Activated CD4-positive, alpha-beta T cell treated with anti-CD3 and anti-CD28 coated beads for 36 hours (primary cell): ENCODE results near the gene DRC1. TPM values are rescaled to one million over a fixed set of nuclear protein-coding genes. Genes with fewer than 3 reads are reported as not detected.

Experiments used
- ATAC-seq: fragments of 200-7000 bp; cut with Tn5 transposase; one replicate; pipeline ENCODE4 v1.10.0; 2021; ENCODE audit warnings: mild to moderate bottlenecking, moderate library complexity
- CTCF ChIA-PET: fragments of 350-600 bp; sonication (Branson Sonifier 250); formaldehyde crosslinking; loops from one replicate; lab custom pipeline; 2021; ENCODE audit warnings: antibody characterized with exemption; lab: Charles Lee
- POLR2A ChIA-PET: fragments of 350-600 bp; sonication (Branson Sonifier 250); formaldehyde crosslinking; loops from one replicate; lab custom pipeline; 2021; ENCODE audit warnings: antibody characterized with exemption, inconsistent platforms; lab: Charles Lee
- DNase-seq: peaks from one replicate; pipeline ENCODE4 v3.0.0-alpha.2; 2020
- H3K27ac Mint-ChIP-seq: one replicate; pipeline ENCODE4 v1.8.0; 2021; ENCODE audit warnings: mixed read lengths
- H3K27me3 Mint-ChIP-seq: one replicate; pipeline ENCODE4 v1.8.0; 2021; ENCODE audit warnings: mixed read lengths
- H3K36me3 Mint-ChIP-seq: one replicate; pipeline ENCODE4 v1.8.0; 2021; ENCODE audit warnings: low read depth, mixed read lengths
- H3K4me1 Mint-ChIP-seq: one replicate; pipeline ENCODE4 v1.8.0; 2021; ENCODE audit warnings: mixed read lengths
- H3K4me3 Mint-ChIP-seq: one replicate; pipeline ENCODE4 v1.8.0; 2021; ENCODE audit warnings: mild to moderate bottlenecking, moderate library complexity, mixed read lengths
- H3K9me3 Mint-ChIP-seq: one replicate; pipeline ENCODE4 v1.8.0; 2021; ENCODE audit warnings: low read depth, mixed read lengths
- intact Hi-C, 2 experiments: fragments of 100-400 bp; cut with DNase I in 1 of 2; cut with micrococcal nuclease in 1 of 2; formaldehyde crosslinking; loops; one replicate each; pipeline versions ENCODE4 v1.14.2 to v1.15.1; 2022 to 2024; cut with DNase I, micrococcal nuclease
- total RNA-seq, 2 experiments: library from RNA; stranded (reverse); gene quantifications; one replicate each; pipeline ENCODE4 v1.2.3, GENCODE V29; 2021

The DRC1 gene
- total RNA-seq, 2 experiments from 2014 or later: not detected

- DNase-seq (no peak), ATAC-seq (no peak)
- ChIA-PET CTCF (interaction anchor here (0.6 kb wide), 1 partner anchor 289 kb away, joined by 4 read pairs; no protein-coding TSS in a partner anchor), POLR2A (no interaction called here)
- H3K27ac Mint-ChIP-seq: no peak overlapping the region
- intact Hi-C loops: no loop called here
- peaks cover 2% of the 10 kb centered on the region for H3K36me3 Mint-ChIP-seq
- no peaks in the 10 kb centered on the region for H3K27me3 Mint-ChIP-seq
- peaks cover 6% of the 10 kb centered on the region for H3K4me1 Mint-ChIP-seq
- peaks cover 12% of the 10 kb centered on the region for H3K9me3 Mint-ChIP-seq
- no peak overlapping the region for H3K4me3 Mint-ChIP-seq
Measured at GRCh38 chr2:26472821-26473655, 71.3 kb downstream of the DRC1 start.

- no peak overlapping the region for H3K27ac Mint-ChIP-seq
- H3K36me3 Mint-ChIP-seq: no peaks in the 10 kb centered on the region
- ChIA-PET POLR2A (no interaction called here), CTCF (interaction anchor here (0.7 kb wide), 1 partner anchor 321 kb away, joined by 3 read pairs; no protein-coding TSS in a partner anchor)
- H3K4me1 Mint-ChIP-seq: peaks cover 6% of the 10 kb centered on the region
- H3K9me3 Mint-ChIP-seq: peaks cover 10% of the 10 kb centered on the region
- H3K4me3 Mint-ChIP-seq: no peak overlapping the region
- intact Hi-C loops: no loop called here
- H3K27me3 Mint-ChIP-seq: no peaks in the 10 kb centered on the region
- DNase-seq (no peak), ATAC-seq (no peak)
Measured at GRCh38 chr2:26473796-26474195, 72.1 kb downstream of the DRC1 start.

GRCh38 chr2:26474261-26474785, 72.6 kb downstream of the DRC1 start:
- intact Hi-C loops: no loop called here
- no peaks in the 10 kb centered on the region for H3K27me3 Mint-ChIP-seq
- ATAC-seq (no peak), DNase-seq (no peak)
- no peak overlapping the region for H3K27ac Mint-ChIP-seq
- H3K9me3 Mint-ChIP-seq: peaks cover 8% of the 10 kb centered on the region
- ChIA-PET CTCF (interaction anchor here (0.7 kb wide), 1 partner anchor 322 kb away, joined by 3 read pairs; no protein-coding TSS in a partner anchor), POLR2A (no interaction called here)
- H3K36me3 Mint-ChIP-seq: no peaks in the 10 kb centered on the region
- no peak overlapping the region for H3K4me3 Mint-ChIP-seq
- peaks cover 6% of the 10 kb centered on the region for H3K4me1 Mint-ChIP-seq

- Mint-ChIP-seq H3K27me3 (no peaks in the 10 kb centered on the region), H3K9me3 (peaks cover 1% of the 10 kb centered on the region), H3K36me3 (no peaks in the 10 kb centered on the region), H3K4me3 (no peak overlapping the region), H3K27ac (no peak overlapping the region), H3K4me1 (peaks cover 6% of the 10 kb centered on the region)
- ATAC-seq: no peak
- ChIA-PET CTCF (no interaction called here), POLR2A (interaction anchor here (0.6 kb wide), 1 partner anchor 204 kb away, joined by 3 read pairs; no protein-coding TSS in a partner anchor)
- intact Hi-C loops: no loop called here
- DNase-seq: no peak
Measured at GRCh38 chr2:26475037-26475436, 73.3 kb downstream of the DRC1 start.

GRCh38 chr2:26475832-26476501, 74.2 kb downstream of the DRC1 start:
- intact Hi-C loops: no loop called here
- POLR2A ChIA-PET: interaction anchor here (0.6 kb wide), 1 partner anchor 205 kb away, joined by 3 read pairs; no protein-coding TSS in a partner anchor

GRCh38 chr2:26477126-26477910, 75.6 kb downstream of the DRC1 start:
- Mint-ChIP-seq H3K36me3 (no peaks in the 10 kb centered on the region), H3K4me3 (peak overlapping the region; percentile 22), H3K9me3 (no peaks in the 10 kb centered on the region), H3K4me1 (peaks cover 6% of the 10 kb centered on the region), H3K27me3 (no peaks in the 10 kb centered on the region), H3K27ac (peak overlapping the region; percentile 14)
- intact Hi-C loops: no loop called here
- DNase-seq: peak; percentile 50
- ChIA-PET POLR2A (no interaction called here), CTCF (interaction anchor here (0.5 to 0.7 kb wide), 2 partner anchors 8 to 333 kb away, joined by 3 read pairs; no protein-coding TSS in a partner anchor)
- peak; percentile 91 for ATAC-seq

More at GRCh38 chr2:26475832-26476501, 74.2 kb downstream of the DRC1 start:
- peaks cover 6% of the 10 kb centered on the region for H3K4me1 Mint-ChIP-seq
- no peak overlapping the region for H3K27ac Mint-ChIP-seq
- DNase-seq (no peak), ATAC-seq (no peak)
- no peak overlapping the region for H3K4me3 Mint-ChIP-seq
- no peaks in the 10 kb centered on the region for H3K27me3 Mint-ChIP-seq
- H3K9me3 Mint-ChIP-seq: no peaks in the 10 kb centered on the region
- H3K36me3 Mint-ChIP-seq: no peaks in the 10 kb centered on the region
- CTCF ChIA-PET: no interaction called here

- Mint-ChIP-seq H3K27me3 (no peaks in the 10 kb centered on the region), H3K27ac (peak within 1 kb of the TSS; percentile 14), H3K36me3 (no peaks in the 10 kb centered on the region), H3K4me1 (peaks cover 6% of the 10 kb centered on the region), H3K4me3 (peak within 1 kb of the TSS; percentile 22), H3K9me3 (no peaks in the 10 kb centered on the region)
- ChIA-PET POLR2A (no interaction called here), CTCF (interaction anchor here (0.5 to 0.7 kb wide), 2 partner anchors 9 to 333 kb away, joined by 3 read pairs; no protein-coding TSS in a partner anchor)
- ATAC-seq (peak; percentile 17), DNase-seq (no peak)
- intact Hi-C loops: no loop called here
Measured at GRCh38 chr2:26477911-26478253, 76.2 kb downstream of the DRC1 start, which contains the start of gene OTOF. Gene OTOF (minus strand): TSS chr2:26478124.

GRCh38 chr2:26478366-26478765, 76.6 kb downstream of the DRC1 start:
- peaks cover 6% of the 10 kb centered on the region for H3K4me1 Mint-ChIP-seq
- DNase-seq (no peak), ATAC-seq (no peak)
- H3K27me3 Mint-ChIP-seq: no peaks in the 10 kb centered on the region
- no peak overlapping the region for H3K27ac Mint-ChIP-seq
- ChIA-PET CTCF (interaction anchor here (0.7 kb wide), 1 partner anchor 334 kb away, joined by 3 read pairs; no protein-coding TSS in a partner anchor), POLR2A (no interaction called here)
- intact Hi-C loops: no loop called here
- no peak overlapping the region for H3K4me3 Mint-ChIP-seq
- no peaks in the 10 kb centered on the region for H3K9me3 Mint-ChIP-seq
- no peaks in the 10 kb centered on the region for H3K36me3 Mint-ChIP-seq

- ChIA-PET CTCF (interaction anchor here (0.8 kb wide), 1 partner anchor 10 kb away, joined by 3 read pairs; no protein-coding TSS in a partner anchor), POLR2A (no interaction called here)
- no peak overlapping the region for H3K4me3 Mint-ChIP-seq
- ATAC-seq (no peak), DNase-seq (no peak)
- no peak overlapping the region for H3K27ac Mint-ChIP-seq
- intact Hi-C loops: no loop called here
- H3K4me1 Mint-ChIP-seq: peaks cover 6% of the 10 kb centered on the region
- H3K27me3 Mint-ChIP-seq: no peaks in the 10 kb centered on the region
- H3K9me3 Mint-ChIP-seq: no peaks in the 10 kb centered on the region
- H3K36me3 Mint-ChIP-seq: no peaks in the 10 kb centered on the region
Measured at GRCh38 chr2:26479131-26479788, 77.5 kb downstream of the DRC1 start.

GRCh38 chr2:26479789-26480565, 78.3 kb downstream of the DRC1 start:
- no peak for DNase-seq
- no peak for ATAC-seq
- Mint-ChIP-seq H3K27ac (no peak overlapping the region), H3K4me3 (no peak overlapping the region), H3K36me3 (no peaks in the 10 kb centered on the region), H3K9me3 (no peaks in the 10 kb centered on the region), H3K27me3 (no peaks in the 10 kb centered on the region), H3K4me1 (peaks cover 6% of the 10 kb centered on the region)
- intact Hi-C loops: no loop called here
- POLR2A ChIA-PET: no interaction called here
- CTCF ChIA-PET: interaction anchor here (0.8 kb wide), 1 partner anchor 11 kb away, joined by 3 read pairs; no protein-coding TSS in a partner anchor
